Posterior cingulate gyrus (tissue), 11 donors: ENCODE measurements around the gene KLB.

Experiments
- DNase-seq, 10 donors: peaks; one replicate each; pipeline versions ENCODE4 v3.0.0 to v3.0.0-alpha.2; 2020 to 2021; ENCODE audit warnings: mixed read lengths in 3 of 10
- intact Hi-C: fragments of 100-400 bp; cut with DNase I; formaldehyde crosslinking; loops from one replicate; pipeline ENCODE4 v1.15.1; 2023

The KLB gene

DNA sequence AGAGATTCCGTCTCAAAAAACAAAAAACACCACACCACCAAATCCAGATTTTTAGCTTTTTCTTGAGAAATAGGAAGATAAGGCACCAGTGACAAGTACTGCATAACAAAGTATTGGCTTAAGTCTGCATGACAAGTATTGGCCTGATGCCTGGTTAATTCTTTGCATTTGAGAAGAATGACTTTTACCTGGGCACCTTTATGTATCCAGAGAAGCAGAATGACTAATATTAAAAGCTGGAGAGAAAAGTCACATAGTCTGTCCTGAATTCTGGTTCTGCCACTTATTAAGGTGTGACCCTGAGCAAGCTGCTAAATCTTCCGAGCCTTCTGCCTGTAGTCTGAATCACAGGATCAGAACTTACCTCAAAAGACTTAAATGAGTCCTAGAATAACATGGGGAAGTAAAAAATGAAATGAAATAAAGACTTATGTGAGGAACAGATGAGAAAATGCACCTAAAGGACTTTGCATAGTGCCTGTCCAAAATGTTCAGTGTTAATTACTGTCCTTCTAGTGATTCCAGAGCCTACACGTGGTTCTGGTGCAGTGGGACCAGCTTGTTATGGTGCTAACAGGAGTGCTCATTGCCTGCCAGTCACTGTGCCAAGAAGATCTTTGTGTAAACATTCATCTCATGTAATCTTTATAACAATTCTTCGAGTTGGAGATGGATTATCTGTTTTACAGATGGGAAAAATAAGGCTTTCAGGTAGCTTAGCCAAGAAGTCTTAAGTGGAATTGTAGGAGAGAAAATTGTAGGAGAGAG is 88.9 kb downstream of the KLB start:
- DNase-seq = no peak
- intact Hi-C loops = no loop called here

DNA sequence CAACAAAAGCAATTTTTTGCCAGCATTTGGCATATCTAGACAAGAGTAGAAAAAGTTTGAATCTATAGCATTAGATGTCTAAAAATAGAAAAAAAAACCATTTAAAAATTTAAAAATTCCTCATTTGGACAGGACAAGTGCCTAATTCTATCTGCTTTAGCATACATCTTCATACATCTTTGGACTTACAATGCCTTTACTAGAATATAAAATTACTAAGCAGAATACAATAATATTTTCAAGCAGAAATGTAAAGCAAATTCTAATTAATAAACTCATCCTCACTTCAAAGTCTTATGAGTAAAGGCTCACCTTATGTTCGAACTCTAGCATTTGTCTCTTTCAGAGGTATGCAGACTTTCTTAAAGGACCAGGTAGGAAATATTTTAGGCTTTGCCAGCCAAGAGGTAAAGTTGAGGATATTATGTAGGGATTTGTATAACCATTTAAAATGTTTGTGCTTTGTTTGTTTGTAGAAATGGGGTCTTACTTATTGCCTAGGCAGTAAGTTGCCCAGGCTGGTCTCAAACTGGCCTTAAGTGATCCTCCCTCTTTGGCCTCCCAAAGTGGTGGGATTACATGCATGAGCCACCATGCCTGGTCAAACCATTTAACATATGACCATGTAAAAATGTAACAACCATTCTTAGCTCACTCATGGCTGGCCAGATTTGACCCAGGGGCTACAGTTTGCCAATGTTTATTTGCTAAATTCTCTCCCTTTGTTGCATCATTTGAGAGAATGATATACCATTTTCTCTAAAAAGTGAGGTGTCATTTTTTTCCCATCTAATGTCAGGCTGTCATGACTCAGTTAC is 91.4 kb downstream of the KLB start:
- intact Hi-C loops = no loop called here
- no peak for DNase-seq

- no peak for DNase-seq
- intact Hi-C loops = no loop called here
These were observed 91.9 kb downstream of the KLB start for GRCh38 chr4:39498727-39499020.
